D721Med (cell line): ENCODE measurements around the gene KNDC1.

Source experiments
- DNase-seq: peaks from one replicate; pipeline ENCODE4 v3.0.0; 2011; ENCODE audit warnings: low spot score; ENCODE audit not compliant: insufficient read length
- FAIRE-seq: peaks from 2 replicates; lab custom pipeline; 2011; peaks lifted over from hg19 to GRCh38; lab: Jason Lieb, UNC
- TF ChIP-seq, protein P1 (sequence below): IDR thresholded peaks from 2 replicates; pipeline ENCODE4 v1.5.1; 2012; ENCODE audit warnings: mild to moderate bottlenecking, control low read depth; ENCODE audit not compliant: insufficient read depth; ENCODE audit errors: missing control alignments

The KNDC1 gene

DNA sequence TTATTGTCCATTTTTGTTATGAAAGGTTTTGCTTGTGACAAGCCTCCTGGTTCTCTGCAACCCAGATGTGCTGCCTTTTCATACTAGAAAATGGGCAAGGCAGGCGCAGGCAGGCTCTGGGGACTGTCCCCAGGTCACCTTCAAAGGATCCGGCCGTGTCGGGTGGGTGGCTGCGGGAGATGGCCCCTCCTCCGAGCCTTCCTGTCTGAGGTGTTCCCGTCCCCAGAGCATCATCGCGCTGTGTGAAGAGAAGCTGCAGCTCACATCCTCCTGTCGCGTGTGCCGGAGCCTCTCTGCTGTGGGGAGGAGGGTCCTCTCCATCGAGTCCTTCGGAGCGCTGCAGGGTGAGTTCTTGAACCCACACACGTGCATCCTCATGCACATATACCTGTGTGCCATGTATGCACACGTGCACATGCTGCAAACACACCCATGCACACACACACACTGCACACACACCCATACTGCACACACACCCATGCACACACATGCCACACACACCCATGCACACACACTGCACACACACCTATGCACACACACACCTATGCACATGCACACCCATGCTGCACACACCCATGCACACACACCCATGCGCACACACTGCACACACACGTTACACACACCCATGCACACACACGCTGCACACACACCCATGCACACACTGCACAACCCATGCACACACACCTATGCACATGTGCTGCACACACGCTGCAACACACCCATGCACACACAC lies 23.8 kb downstream of the KNDC1 start:
- FAIRE-seq = no peak
- DNase-seq = no peak
- TF ChIP-seq, protein P1, sequence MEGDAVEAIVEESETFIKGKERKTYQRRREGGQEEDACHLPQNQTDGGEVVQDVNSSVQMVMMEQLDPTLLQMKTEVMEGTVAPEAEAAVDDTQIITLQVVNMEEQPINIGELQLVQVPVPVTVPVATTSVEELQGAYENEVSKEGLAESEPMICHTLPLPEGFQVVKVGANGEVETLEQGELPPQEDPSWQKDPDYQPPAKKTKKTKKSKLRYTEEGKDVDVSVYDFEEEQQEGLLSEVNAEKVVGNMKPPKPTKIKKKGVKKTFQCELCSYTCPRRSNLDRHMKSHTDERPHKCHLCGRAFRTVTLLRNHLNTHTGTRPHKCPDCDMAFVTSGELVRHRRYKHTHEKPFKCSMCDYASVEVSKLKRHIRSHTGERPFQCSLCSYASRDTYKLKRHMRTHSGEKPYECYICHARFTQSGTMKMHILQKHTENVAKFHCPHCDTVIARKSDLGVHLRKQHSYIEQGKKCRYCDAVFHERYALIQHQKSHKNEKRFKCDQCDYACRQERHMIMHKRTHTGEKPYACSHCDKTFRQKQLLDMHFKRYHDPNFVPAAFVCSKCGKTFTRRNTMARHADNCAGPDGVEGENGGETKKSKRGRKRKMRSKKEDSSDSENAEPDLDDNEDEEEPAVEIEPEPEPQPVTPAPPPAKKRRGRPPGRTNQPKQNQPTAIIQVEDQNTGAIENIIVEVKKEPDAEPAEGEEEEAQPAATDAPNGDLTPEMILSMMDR = no peak

DNA sequence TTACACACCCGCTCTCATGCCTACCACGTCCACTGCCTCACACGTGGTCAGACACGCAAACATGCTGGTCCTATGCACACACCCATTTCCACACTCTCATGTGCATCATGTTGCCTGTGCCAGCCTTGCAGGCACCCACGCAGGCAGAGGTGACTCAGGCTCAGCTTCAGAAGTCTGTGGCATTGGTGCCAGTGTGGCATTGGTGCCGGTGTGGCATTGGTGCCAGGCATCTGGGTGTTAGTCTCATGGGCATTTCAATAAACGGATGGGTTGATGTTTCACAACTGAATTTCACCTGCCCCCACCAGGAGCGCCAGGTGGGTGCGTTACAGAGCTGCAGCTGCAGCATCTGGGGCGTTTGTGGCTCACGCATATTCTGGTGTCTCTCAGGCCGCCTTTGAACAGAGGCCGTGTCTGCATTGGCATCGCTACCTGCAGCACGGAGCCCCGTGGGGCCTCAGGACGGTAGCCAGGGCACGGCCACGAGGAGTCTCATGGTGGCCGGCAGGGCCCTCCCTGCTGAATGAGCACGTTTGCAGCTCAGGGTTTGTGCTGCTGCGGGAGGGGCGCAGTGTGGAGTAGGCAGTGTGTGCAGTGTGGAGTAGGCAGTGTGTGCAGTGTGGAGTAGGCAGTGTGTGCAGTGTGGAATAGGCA lies 24.7 kb downstream of the KNDC1 start:
- TF ChIP-seq, protein P1 = no peak
- no peak for FAIRE-seq

DNA sequence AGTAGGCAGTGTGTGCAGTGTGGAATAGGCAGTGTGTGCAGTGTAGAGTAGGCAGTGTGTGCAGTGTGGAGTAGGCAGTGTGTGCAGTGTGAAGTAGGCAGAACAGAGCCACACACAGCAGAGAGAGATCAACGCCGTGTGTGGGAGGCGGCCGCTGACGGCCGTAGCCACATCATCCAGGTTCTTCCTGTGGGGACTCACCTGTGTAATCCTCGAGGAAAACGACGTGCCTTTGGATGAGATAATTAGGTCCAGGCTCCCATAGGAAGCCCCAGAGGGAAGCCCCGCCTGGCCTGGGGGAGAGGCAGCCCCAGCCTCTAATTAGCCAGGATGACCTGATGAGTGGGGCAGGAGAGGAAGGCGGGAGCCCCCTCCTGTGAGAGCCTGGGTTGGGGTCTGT lies 25.4 kb downstream of the KNDC1 start:
- no peak for FAIRE-seq
- no peak for DNase-seq
- TF ChIP-seq, protein P1 = no peak

More for the DNA sequence above, 24.7 kb downstream of the KNDC1 start:
- no peak for DNase-seq

DNA sequence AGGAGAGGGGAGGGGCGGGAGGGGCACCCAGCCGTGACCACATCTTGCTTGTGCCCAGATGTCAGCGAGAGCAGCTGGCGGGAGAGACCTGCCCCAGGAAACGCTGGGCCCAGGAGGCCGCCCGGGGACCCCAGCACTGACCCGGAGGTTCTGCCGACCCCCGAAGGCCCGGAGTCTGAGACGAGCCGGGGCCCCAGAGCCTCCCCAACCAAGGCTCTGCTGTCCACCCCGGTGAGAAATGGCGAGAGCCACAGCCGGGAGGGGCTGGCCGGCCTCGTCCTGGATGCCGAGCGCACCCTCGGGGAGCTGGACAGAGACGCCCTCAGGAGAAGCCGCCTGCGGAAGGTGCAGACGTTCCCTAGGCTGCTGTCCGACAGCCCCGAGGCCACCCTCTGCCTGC lies 25.9 kb downstream of the KNDC1 start:
- FAIRE-seq = no peak
- TF ChIP-seq, protein P1 = no peak

DNA sequence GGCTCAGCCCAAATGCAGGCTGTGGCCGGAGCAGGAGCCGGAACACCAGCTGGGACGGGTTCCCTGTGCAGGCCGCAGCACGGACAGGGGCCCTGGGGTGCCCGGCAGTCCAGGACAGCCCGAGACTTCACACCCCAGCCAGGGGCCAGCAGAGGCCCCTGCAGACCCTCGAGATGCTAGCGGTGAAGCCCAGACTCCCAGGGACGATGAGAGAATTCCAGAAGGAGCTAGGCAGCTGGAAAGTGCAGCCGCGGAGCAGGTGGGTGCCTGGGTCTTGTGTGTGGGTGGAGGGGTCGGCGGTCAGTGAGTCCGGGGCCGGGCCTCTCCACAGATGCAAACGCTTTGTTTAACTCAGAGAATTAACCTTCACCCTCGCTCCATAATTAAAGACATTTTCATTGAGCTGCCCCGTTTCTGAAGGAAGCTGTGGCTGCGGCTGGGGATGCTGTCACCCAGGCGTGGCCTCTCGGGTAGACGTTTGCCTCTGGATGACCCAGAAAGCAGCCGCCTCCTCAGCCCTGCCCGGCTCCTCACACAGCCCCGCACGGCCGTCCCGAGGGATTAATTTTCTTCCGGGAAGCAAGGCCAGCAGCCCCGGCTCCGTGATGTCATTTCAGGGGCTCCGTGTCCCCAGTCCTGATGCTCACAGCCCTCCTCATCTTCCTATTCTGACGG lies 26.5 kb downstream of the KNDC1 start:
- DNase-seq (no peak), FAIRE-seq (no peak)

More for the DNA sequence above, 25.9 kb downstream of the KNDC1 start:
- DNase-seq = no peak

DNA sequence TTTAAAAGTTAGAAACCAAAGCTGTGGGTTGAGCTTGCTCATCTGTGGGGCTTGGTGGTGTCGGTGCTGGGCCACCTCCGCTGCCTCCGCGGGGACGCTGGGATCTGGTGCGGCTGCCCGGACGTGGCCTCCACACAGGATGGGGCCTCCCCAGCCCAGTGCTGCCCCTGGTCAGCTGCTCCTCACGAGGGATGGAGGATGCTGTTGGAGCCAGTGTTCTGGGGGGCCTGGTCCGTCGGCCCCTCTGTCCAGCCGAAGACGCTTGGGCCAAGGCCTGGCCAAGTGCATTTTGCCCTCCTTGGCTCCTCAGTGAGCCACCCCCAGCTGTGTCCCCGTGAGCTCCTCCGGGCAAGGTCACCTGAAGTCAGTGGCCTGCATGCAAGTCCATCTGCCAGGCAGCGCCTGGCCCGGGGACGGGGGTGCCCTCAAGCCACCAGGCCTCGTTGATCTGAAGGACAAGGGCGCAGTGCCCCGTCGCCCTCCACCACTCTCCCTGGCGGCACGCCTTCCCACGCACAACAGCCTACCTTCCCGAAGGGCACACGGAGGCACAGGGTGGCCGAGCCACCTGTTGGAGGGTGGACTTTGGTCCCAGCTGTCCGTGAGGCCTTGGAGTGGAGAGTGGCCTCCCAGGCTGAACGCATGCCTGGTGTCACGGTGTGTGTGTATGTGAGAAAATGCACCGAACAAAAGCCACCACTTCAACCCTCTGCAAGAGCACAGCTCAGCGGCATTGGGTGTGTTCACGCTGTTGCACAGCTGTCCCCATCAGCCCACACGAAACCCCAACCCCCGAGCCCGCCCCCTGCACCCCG lies 27.3 kb downstream of the KNDC1 start:
- DNase-seq (no peak), FAIRE-seq (no peak)
- TF ChIP-seq, protein P1 = no peak

More for the DNA sequence above, 26.5 kb downstream of the KNDC1 start:
- TF ChIP-seq, protein P1 = no peak
